Liver (tissue), 9 donors: ENCODE data around the gene GCGR. TPM values are rescaled to one million over a fixed set of nuclear protein-coding genes. Genes with fewer than 3 reads are reported as not detected.

ENCODE experiments used
- DNase-seq: peaks from one replicate; pipeline ENCODE4 v3.0.0-alpha.2; 2017; ENCODE audit warnings: low spot score
- H3K27ac ChIP-seq, 2 donors: one replicate each; pipeline ENCODE4 v1.7.0; 2013; ENCODE audit warnings: inconsistent platforms in 2 of 2, low read length in 2 of 2, control low read depth in 1 of 2, low read depth in 1 of 2, mild to moderate bottlenecking in 1 of 2
- H3K27me3 ChIP-seq, 4 donors: one replicate each; pipeline versions ENCODE4 v1.6.1 to v1.7.0; 2013; ENCODE audit warnings: low read length in 3 of 4, inconsistent platforms in 1 of 4, mild to moderate bottlenecking in 1 of 4, moderate library complexity in 1 of 4; ENCODE audit not compliant: control insufficient read depth in 4 of 4, insufficient read depth in 4 of 4
- H3K36me3 ChIP-seq, 4 donors: one replicate each; pipeline versions ENCODE4 v1.6.1 to v1.7.0; 2013; ENCODE audit warnings: low read length in 3 of 4, mild to moderate bottlenecking in 3 of 4, low read depth in 1 of 4, moderate library complexity in 1 of 4; ENCODE audit not compliant: control insufficient read depth in 4 of 4, insufficient read depth in 3 of 4
- H3K4me1 ChIP-seq, 4 donors: one replicate each; pipeline versions ENCODE4 v1.6.1 to v1.7.0; 2013; ENCODE audit warnings: low read length in 3 of 4, mild to moderate bottlenecking in 3 of 4, moderate library complexity in 1 of 4; ENCODE audit not compliant: control insufficient read depth in 4 of 4, insufficient read depth in 4 of 4
- H3K4me3 ChIP-seq, 3 donors: one replicate each; pipeline versions ENCODE4 v1.6.1 to v1.7.0; 2013; ENCODE audit warnings: low read length in 3 of 3, control low read depth in 1 of 3, low read depth in 1 of 3, mild to moderate bottlenecking in 1 of 3
- H3K9ac ChIP-seq, 2 donors: one replicate each; pipeline ENCODE4 v1.7.0; 2013; ENCODE audit warnings: low read length in 2 of 2, mild to moderate bottlenecking in 2 of 2, moderate library complexity in 2 of 2, control low read depth in 1 of 2, low read depth in 1 of 2
- H3K9me3 ChIP-seq, 4 donors: one replicate each; pipeline versions ENCODE4 v1.6.1 to v1.7.0; 2013; ENCODE audit warnings: low read length in 3 of 4; ENCODE audit not compliant: control insufficient read depth in 4 of 4
- EGR1 ChIP-seq, 2 donors: IDR thresholded peaks; 2 replicates each; pipeline ENCODE4 v1.6.1; 2016 to 2018; ENCODE audit warnings: antibody characterized with exemption in 2 of 2, low read depth in 2 of 2
- FOXA1 ChIP-seq: IDR thresholded peaks from 2 replicates; pipeline ENCODE4 v1.6.1; 2016; ENCODE audit warnings: antibody characterized with exemption
- FOXA2 ChIP-seq: IDR thresholded peaks from 2 replicates; pipeline ENCODE4 v1.6.1; 2016; ENCODE audit warnings: antibody characterized with exemption
- GABPA ChIP-seq, 2 donors: IDR thresholded peaks in 1 of 2; conservative IDR thresholded peaks in 1 of 2; 2 replicates each; pipeline ENCODE4 v1.6.1; 2016; ENCODE audit warnings: antibody characterized with exemption in 2 of 2, mild to moderate bottlenecking in 1 of 2, moderate library complexity in 1 of 2
- HNF4G ChIP-seq: IDR thresholded peaks from 2 replicates; pipeline ENCODE4 v1.6.1; 2016; ENCODE audit warnings: antibody characterized with exemption
- JUND ChIP-seq, 2 donors: IDR thresholded peaks; 2 replicates each; pipeline ENCODE4 v1.6.1; 2016; ENCODE audit warnings: antibody characterized with exemption in 2 of 2
- MAX ChIP-seq: IDR thresholded peaks from 2 replicates; pipeline ENCODE4 v1.6.1; 2016; ENCODE audit warnings: antibody characterized with exemption
- NR2F2 ChIP-seq: IDR thresholded peaks from 2 replicates; pipeline ENCODE4 v1.6.1; 2016; ENCODE audit warnings: antibody characterized with exemption
- RAD21 ChIP-seq, 2 donors: IDR thresholded peaks; 2 replicates each; pipeline ENCODE4 v1.6.1; 2016; ENCODE audit warnings: antibody characterized with exemption in 2 of 2, mild to moderate bottlenecking in 2 of 2
- RXRA ChIP-seq, 2 donors: IDR thresholded peaks; 2 replicates each; pipeline ENCODE4 v1.6.1; 2017 to 2018; ENCODE audit warnings: antibody characterized with exemption in 2 of 2, mild to moderate bottlenecking in 1 of 2
- SP1 ChIP-seq: IDR thresholded peaks from 2 replicates; pipeline ENCODE4 v1.6.1; 2018; ENCODE audit warnings: antibody characterized with exemption, mild to moderate bottlenecking
- TAF1 ChIP-seq: conservative IDR thresholded peaks from 2 replicates; pipeline ENCODE4 v1.6.1; 2016; ENCODE audit warnings: antibody characterized with exemption, mild to moderate bottlenecking
- YY1 ChIP-seq: IDR thresholded peaks from 2 replicates; pipeline ENCODE4 v1.6.1; 2016; ENCODE audit warnings: antibody characterized with exemption, mild to moderate bottlenecking
- WGBS: extraction: QIAGEN DNeasy Blood & Tissue Kit; methylation state at CpG from one replicate; pipeline ENCODE4 v1.1.7; 2013; 5-methylcytosine and 5-hydroxymethylcytosine counted together
- polyA plus RNA-seq, 2 donors: library from polyadenylated mRNA; stranded (reverse) in 1 of 2; unstranded in 1 of 2; fragments of 200-250 nt in 1 of 2; fragments of >200 nt in 1 of 2; fragmentation: Nextera tagmentation in 1 of 2; extraction: Ambion mirVana in 1 of 2; gene quantifications; one replicate each; pipeline versions ENCODE4 v1.2.1 to v1.2.3, GENCODE V29; 2013 to 2015
- total RNA-seq, 2 donors: library from RNA; depleted of rRNA; stranded (reverse); fragments of >200 nt; gene quantifications; one replicate each; pipeline ENCODE4 v1.2.3, GENCODE V29; 2014
- TF ChIP-seq, protein P1 (sequence below): IDR thresholded peaks from 2 replicates; pipeline ENCODE4 v1.6.1; 2016; ENCODE audit warnings: antibody characterized with exemption
- TF ChIP-seq, protein P2 (sequence below): IDR thresholded peaks from 2 replicates; pipeline ENCODE4 v1.6.1; 2016; ENCODE audit warnings: antibody characterized with exemption, mild to moderate bottlenecking
- TF ChIP-seq, protein P3 (sequence below): fragments of 150-350 bp; IDR thresholded peaks from 2 replicates; pipeline ENCODE4 v1.5.1; 2017; ENCODE audit warnings: improper control_type of control experiment, low read depth, low read length; ENCODE audit not compliant: missing input control
- TF ChIP-seq, protein P4 (sequence below): IDR thresholded peaks from 2 replicates; pipeline ENCODE4 v1.6.1; 2016; ENCODE audit warnings: antibody characterized with exemption
- donor health status: healthy.
- donor health status: healthy.
- donor health status: healthy.
- donor health status: healthy.
- donor health status: healthy.

GCGR gene
- total and polyA plus RNA-seq, 4 donors: 20.7 to 72.0 (median 48.9) TPM

DNA sequence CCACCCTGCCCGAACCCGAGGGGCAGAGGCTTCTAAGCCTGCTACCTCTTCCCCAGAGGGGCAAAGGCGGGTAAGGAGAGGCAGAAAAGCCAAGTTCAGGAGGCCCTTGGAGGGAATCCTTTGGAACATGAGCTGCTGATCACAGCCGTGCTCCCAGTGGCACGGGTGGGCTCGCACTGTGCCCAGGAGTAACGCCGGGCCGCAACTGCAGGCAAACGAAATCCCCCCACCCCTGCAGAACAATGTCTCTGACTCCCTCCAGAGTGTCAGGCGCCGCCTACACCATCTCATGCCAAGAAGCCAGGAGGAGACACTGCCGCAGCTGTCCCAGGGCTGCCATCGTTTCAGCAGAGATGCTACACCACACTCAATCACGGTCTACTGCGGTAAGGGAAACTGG lies 47.5 kb downstream of the GCGR start:
- peaks cover 0 to 15% (median 11%) of the 10 kb centered on the region in 4 donors for H3K4me1 ChIP-seq
- WGBS: 96% methylated on average over 16 of the region's 16 CpGs
- no peak for DNase-seq
- H3K4me3 ChIP-seq: no peak overlapping the region
- H3K9ac ChIP-seq: no peak overlapping the region
- H3K36me3 ChIP-seq: peaks cover 34 to 50% (median 42%) of the 10 kb centered on the region in 4 donors
- no peaks in the 10 kb centered on the region for H3K27me3 ChIP-seq
- no peak overlapping the region for H3K27ac ChIP-seq
- no peaks in the 10 kb centered on the region for H3K9me3 ChIP-seq
- TF ChIP-seq HNF4G: no peak
- no peak for TF ChIP-seq SP1
- TF ChIP-seq, protein P1, sequence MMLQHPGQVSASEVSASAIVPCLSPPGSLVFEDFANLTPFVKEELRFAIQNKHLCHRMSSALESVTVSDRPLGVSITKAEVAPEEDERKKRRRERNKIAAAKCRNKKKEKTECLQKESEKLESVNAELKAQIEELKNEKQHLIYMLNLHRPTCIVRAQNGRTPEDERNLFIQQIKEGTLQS: no peak
- no peak for TF ChIP-seq NR2F2
- TF ChIP-seq, protein P2, sequence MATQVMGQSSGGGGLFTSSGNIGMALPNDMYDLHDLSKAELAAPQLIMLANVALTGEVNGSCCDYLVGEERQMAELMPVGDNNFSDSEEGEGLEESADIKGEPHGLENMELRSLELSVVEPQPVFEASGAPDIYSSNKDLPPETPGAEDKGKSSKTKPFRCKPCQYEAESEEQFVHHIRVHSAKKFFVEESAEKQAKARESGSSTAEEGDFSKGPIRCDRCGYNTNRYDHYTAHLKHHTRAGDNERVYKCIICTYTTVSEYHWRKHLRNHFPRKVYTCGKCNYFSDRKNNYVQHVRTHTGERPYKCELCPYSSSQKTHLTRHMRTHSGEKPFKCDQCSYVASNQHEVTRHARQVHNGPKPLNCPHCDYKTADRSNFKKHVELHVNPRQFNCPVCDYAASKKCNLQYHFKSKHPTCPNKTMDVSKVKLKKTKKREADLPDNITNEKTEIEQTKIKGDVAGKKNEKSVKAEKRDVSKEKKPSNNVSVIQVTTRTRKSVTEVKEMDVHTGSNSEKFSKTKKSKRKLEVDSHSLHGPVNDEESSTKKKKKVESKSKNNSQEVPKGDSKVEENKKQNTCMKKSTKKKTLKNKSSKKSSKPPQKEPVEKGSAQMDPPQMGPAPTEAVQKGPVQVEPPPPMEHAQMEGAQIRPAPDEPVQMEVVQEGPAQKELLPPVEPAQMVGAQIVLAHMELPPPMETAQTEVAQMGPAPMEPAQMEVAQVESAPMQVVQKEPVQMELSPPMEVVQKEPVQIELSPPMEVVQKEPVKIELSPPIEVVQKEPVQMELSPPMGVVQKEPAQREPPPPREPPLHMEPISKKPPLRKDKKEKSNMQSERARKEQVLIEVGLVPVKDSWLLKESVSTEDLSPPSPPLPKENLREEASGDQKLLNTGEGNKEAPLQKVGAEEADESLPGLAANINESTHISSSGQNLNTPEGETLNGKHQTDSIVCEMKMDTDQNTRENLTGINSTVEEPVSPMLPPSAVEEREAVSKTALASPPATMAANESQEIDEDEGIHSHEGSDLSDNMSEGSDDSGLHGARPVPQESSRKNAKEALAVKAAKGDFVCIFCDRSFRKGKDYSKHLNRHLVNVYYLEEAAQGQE: no peak
- TF ChIP-seq FOXA2: no peak
- no peak for TF ChIP-seq JUND (IDR thresholded peaks at IDR 0.05)
- TF ChIP-seq EGR1 (IDR thresholded peaks at IDR 0.05; ENCODE audit: low read depth in 2 of 2): no peak
- TF ChIP-seq YY1: no peak
- TF ChIP-seq RXRA (IDR thresholded peaks at IDR 0.05): no peak
- no peak for TF ChIP-seq RAD21 (IDR thresholded peaks at IDR 0.05)
- TF ChIP-seq, protein P3, sequence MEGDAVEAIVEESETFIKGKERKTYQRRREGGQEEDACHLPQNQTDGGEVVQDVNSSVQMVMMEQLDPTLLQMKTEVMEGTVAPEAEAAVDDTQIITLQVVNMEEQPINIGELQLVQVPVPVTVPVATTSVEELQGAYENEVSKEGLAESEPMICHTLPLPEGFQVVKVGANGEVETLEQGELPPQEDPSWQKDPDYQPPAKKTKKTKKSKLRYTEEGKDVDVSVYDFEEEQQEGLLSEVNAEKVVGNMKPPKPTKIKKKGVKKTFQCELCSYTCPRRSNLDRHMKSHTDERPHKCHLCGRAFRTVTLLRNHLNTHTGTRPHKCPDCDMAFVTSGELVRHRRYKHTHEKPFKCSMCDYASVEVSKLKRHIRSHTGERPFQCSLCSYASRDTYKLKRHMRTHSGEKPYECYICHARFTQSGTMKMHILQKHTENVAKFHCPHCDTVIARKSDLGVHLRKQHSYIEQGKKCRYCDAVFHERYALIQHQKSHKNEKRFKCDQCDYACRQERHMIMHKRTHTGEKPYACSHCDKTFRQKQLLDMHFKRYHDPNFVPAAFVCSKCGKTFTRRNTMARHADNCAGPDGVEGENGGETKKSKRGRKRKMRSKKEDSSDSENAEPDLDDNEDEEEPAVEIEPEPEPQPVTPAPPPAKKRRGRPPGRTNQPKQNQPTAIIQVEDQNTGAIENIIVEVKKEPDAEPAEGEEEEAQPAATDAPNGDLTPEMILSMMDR: no peak
- TF ChIP-seq FOXA1: no peak
- TF ChIP-seq, protein P4, sequence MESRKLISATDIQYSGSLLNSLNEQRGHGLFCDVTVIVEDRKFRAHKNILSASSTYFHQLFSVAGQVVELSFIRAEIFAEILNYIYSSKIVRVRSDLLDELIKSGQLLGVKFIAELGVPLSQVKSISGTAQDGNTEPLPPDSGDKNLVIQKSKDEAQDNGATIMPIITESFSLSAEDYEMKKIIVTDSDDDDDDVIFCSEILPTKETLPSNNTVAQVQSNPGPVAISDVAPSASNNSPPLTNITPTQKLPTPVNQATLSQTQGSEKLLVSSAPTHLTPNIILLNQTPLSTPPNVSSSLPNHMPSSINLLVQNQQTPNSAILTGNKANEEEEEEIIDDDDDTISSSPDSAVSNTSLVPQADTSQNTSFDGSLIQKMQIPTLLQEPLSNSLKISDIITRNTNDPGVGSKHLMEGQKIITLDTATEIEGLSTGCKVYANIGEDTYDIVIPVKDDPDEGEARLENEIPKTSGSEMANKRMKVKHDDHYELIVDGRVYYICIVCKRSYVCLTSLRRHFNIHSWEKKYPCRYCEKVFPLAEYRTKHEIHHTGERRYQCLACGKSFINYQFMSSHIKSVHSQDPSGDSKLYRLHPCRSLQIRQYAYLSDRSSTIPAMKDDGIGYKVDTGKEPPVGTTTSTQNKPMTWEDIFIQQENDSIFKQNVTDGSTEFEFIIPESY: no peak

GRCh38 chr17:81852237-81852636 lies 48.3 kb downstream of the GCGR start:
- Histone ChIP-seq H3K27me3 (no peaks in the 10 kb centered on the region), H3K9me3 (no peaks in the 10 kb centered on the region), H3K4me3 (no peak overlapping the region), H3K4me1 (peaks cover 0 to 15% (median 11%) of the 10 kb centered on the region in 4 donors), H3K36me3 (peaks cover 28 to 42% (median 36%) of the 10 kb centered on the region in 4 donors), H3K9ac (no peak overlapping the region), H3K27ac (no peak overlapping the region)
- TF ChIP-seq RXRA (IDR thresholded peaks at IDR 0.05) (no peak), MAX (no peak), RAD21 (IDR thresholded peaks at IDR 0.05) (no peak), FOXA2 (no peak), SP1 (no peak), YY1 (no peak), GABPA (IDR thresholded peaks at IDR 0.05 in 1 of 2, conservative IDR thresholded peaks at IDR 0.05 in 1 of 2) (no peak), EGR1 (IDR thresholded peaks at IDR 0.05; ENCODE audit: low read depth in 2 of 2) (no peak), TAF1 (no peak)
- TF ChIP-seq, protein P4: no peak
- TF ChIP-seq, protein P2: no peak
- 92% methylated on average over 12 of the region's 12 CpGs for WGBS
- DNase-seq: no peak
